HepG2 (cell line): Measurements from ENCODE around the gene OGG1. TPM values are rescaled to one million over a fixed set of nuclear protein-coding genes. Genes with fewer than 3 reads are reported as not detected.
A peak's percentile ranks its signal among the peaks of the same experiment; 100 is the strongest.

Experiments used
- ASH2L ChIP-seq: fragments of 300-600, 200-600 bp; sonication (generic); IDR thresholded peaks from 2 replicates; pipeline ENCODE4 v1.7.0; 2017; ENCODE audit warnings: low read depth, mild to moderate bottlenecking, moderate library complexity, mixed read lengths, low read length; ENCODE audit not compliant: insufficient read length
- ATF2 ChIP-seq: sonication (generic); formaldehyde crosslinking; IDR thresholded peaks from 2 replicates; pipeline ENCODE4 v1.4.0; 2020; ENCODE audit warnings: missing genetic modification reagents
- ATF7-NPFF ChIP-seq: sonication (generic); formaldehyde crosslinking; IDR thresholded peaks from 2 replicates; pipeline ENCODE4 v1.8.1; 2023; ENCODE audit warnings: mild to moderate bottlenecking, low read depth, missing genetic modification reagents, moderate library complexity
- BCL3 ChIP-seq: sonication (generic); formaldehyde crosslinking; IDR thresholded peaks from 2 replicates; pipeline ENCODE4 v1.5.1; 2020; ENCODE audit warnings: mild to moderate bottlenecking, missing genetic modification reagents, moderate library complexity
- CREB1 ChIP-seq, 2 experiments: fragments of 450-650 bp in 1 of 2; IDR thresholded peaks; 2 replicates each; pipeline ENCODE4 v1.6.1; 2016 to 2017; ENCODE audit warnings: control low read depth in 1 of 2, mild to moderate bottlenecking in 1 of 2, missing compliant biosample characterization in 1 of 2, missing genetic modification characterization in 1 of 2
- EEA1 ChIP-seq: sonication (generic); formaldehyde crosslinking; IDR thresholded peaks from 2 replicates; pipeline ENCODE4 v1.5.1; 2020; ENCODE audit warnings: mild to moderate bottlenecking, missing genetic modification reagents, borderline replicate concordance
- FOXK2 ChIP-seq: fragments of 450-650 bp; IDR thresholded peaks from 2 replicates; pipeline ENCODE4 v1.6.1; 2016
- HNF4G ChIP-seq, 2 experiments: sonication (generic) in 1 of 2; formaldehyde crosslinking in 1 of 2; IDR thresholded peaks; 2 replicates each; pipeline versions ENCODE4 v1.4.0 to v1.6.1; 2011 to 2020; ENCODE audit warnings: borderline replicate concordance in 2 of 2, low read depth in 2 of 2, mild to moderate bottlenecking in 2 of 2, low read length in 1 of 2, missing genetic modification reagents in 1 of 2, moderate library complexity in 1 of 2
- LCORL ChIP-seq, 2 experiments: fragments of 450-650 bp in 1 of 2; sonication (generic) in 1 of 2; formaldehyde crosslinking in 1 of 2; IDR thresholded peaks; 2 replicates each; pipeline versions ENCODE4 v1.5.0 to v1.6.1; 2017 to 2020; ENCODE audit warnings: antibody characterized with exemption in 1 of 2, missing genetic modification reagents in 1 of 2
- MXD1 ChIP-seq: sonication (generic); formaldehyde crosslinking; IDR thresholded peaks from 2 replicates; pipeline ENCODE4 v1.4.0; 2020; ENCODE audit warnings: mild to moderate bottlenecking, missing genetic modification reagents
- MXI1 ChIP-seq: IDR thresholded peaks from 3 replicates; pipeline ENCODE4 v1.6.1; 2012; ENCODE audit warnings: low read depth, low read length, inconsistent platforms, borderline replicate concordance
- NCOA5 ChIP-seq: sonication (generic); formaldehyde crosslinking; IDR thresholded peaks from 2 replicates; pipeline ENCODE4 v1.4.0; 2020; ENCODE audit warnings: missing genetic modification reagents
- NFE2L2 ChIP-seq: fragments of 150-350 bp; IDR thresholded peaks from 2 replicates; pipeline ENCODE4 v1.6.1; 2014; ENCODE audit warnings: low read length
- PCBP2 ChIP-seq: fragments of 200-400 bp; formaldehyde crosslinking; optimal IDR thresholded peaks from 2 replicates; pipeline ENCODE3; 2018; ENCODE audit warnings: low read length, low read depth; ENCODE audit not compliant: poor library complexity, severe bottlenecking
- SIN3B ChIP-seq: fragments of 150-350 bp; IDR thresholded peaks from 2 replicates; pipeline ENCODE4 v1.6.1; 2014; ENCODE audit warnings: low read length
- SNAPC2 ChIP-seq: sonication (generic); formaldehyde crosslinking; IDR thresholded peaks from 2 replicates; pipeline ENCODE4 v1.8.1; 2022; ENCODE audit warnings: mild to moderate bottlenecking, missing genetic modification reagents
- SOX6 ChIP-seq, 2 experiments: fragments of 450-650 bp in 1 of 2; sonication (generic) in 1 of 2; formaldehyde crosslinking in 1 of 2; IDR thresholded peaks; 2 replicates each; pipeline versions ENCODE4 v1.4.0 to v1.6.1; 2017 to 2020; ENCODE audit warnings: antibody characterized with exemption in 1 of 2, mild to moderate bottlenecking in 1 of 2, missing genetic modification reagents in 1 of 2
- TAF15 ChIP-seq: fragments of 200-400 bp; formaldehyde crosslinking; IDR thresholded peaks from one replicate; pipeline ENCODE4 v1.6.1; 2018; ENCODE audit warnings: mild to moderate bottlenecking, low read depth, low read length; ENCODE audit not compliant: poor library complexity, severe bottlenecking
- ZFX ChIP-seq: sonication (generic); formaldehyde crosslinking; IDR thresholded peaks from 2 replicates; pipeline ENCODE4 v1.4.0; 2020; ENCODE audit warnings: mild to moderate bottlenecking, low read depth, missing genetic modification reagents, moderate library complexity
- ZMAT3 ChIP-seq: sonication (generic); formaldehyde crosslinking; conservative IDR thresholded peaks from 2 replicates; pipeline ENCODE4 v1.7.0; 2021; ENCODE audit warnings: missing genetic modification reagents
- ZNF354B ChIP-seq: sonication (generic); formaldehyde crosslinking; IDR thresholded peaks from 2 replicates; pipeline ENCODE4 v1.8.0; 2022; ENCODE audit warnings: mild to moderate bottlenecking, missing genetic modification reagents
- ZNF567 ChIP-seq: sonication (generic); formaldehyde crosslinking; IDR thresholded peaks from 2 replicates; pipeline ENCODE4 v1.8.1; 2023; ENCODE audit warnings: mild to moderate bottlenecking, missing genetic modification reagents, borderline replicate concordance
- ZNF629 ChIP-seq: sonication (generic); formaldehyde crosslinking; conservative IDR thresholded peaks from 2 replicates; pipeline ENCODE4 v1.5.0; 2020; ENCODE audit warnings: missing genetic modification reagents
- ZNF775 ChIP-seq: sonication (generic); formaldehyde crosslinking; IDR thresholded peaks from 2 replicates; pipeline ENCODE4 v1.4.0; 2020; ENCODE audit warnings: missing genetic modification reagents, mild to moderate bottlenecking, moderate library complexity, borderline replicate concordance
- polyA plus RNA-seq, 8 experiments: library from polyadenylated mRNA; depleted of rRNA in 3 of 8; stranded (reverse) in 7 of 8; unstranded in 1 of 8; fragments of >200 nt; fragmentation: Illumina TruSeq in 4 of 8; extraction: Trizol in 4 of 8; gene quantifications; 2 replicates each; pipeline versions ENCODE4 v1.2.1 to v1.2.3, GENCODE V29; 2011 to 2016; ENCODE audit warnings: low read depth in 4 of 8, missing spikeins in 1 of 8, mixed read lengths in 1 of 8; ENCODE audit not compliant: insufficient read depth in 1 of 8
- total RNA-seq, 5 experiments: library from RNA; depleted of rRNA; stranded (reverse); fragments of >200 nt; fragmentation: Illumina TruSeq; extraction: Trizol; gene quantifications; 2 replicates each; pipeline ENCODE4 v1.2.3, GENCODE V29; 2016; ENCODE audit warnings: low read depth in 1 of 5

The OGG1 gene
- total and polyA plus RNA-seq, 2 of the 13 experiments (the other 11 are each of a cell fraction or from before 2014, with no cell fraction given): 28.7 to 33.2 TPM

- no peak for TF ChIP-seq BCL3
- no peak for TF ChIP-seq CREB1 (IDR thresholded peaks at IDR 0.05)
- TF ChIP-seq CREB1 (CRISPR knock-in tag; IDR thresholded peaks at IDR 0.05): peak; percentile 75; the same call in 1 of the 2 replicates
- TF ChIP-seq LCORL (IDR thresholded peaks at IDR 0.05): no peak
- TF ChIP-seq LCORL (CRISPR knock-in tag; IDR thresholded peaks at IDR 0.05): no peak; the same call in 1 of the 2 replicates
- TF ChIP-seq MXI1: peak; percentile 72; the same call in 1 of the 3 replicates
- peak; percentile 88 for TF ChIP-seq ZFX
- 0 out of 2 replicates have a peak, but pooled peaks have one; percentile 67 for TF ChIP-seq ZNF567 (CRISPR knock-in tag)
- TF ChIP-seq ASH2L: peak; percentile 79
- TF ChIP-seq EEA1: no peak
- 0 out of 2 replicates have a peak, but pooled peaks have one; percentile 76 for TF ChIP-seq SNAPC2
- TF ChIP-seq FOXK2: no peak; the same call in 1 of the 2 replicates
- no peak; the same call in none of the 2 replicates for TF ChIP-seq MXD1 (CRISPR knock-in tag)
- TF ChIP-seq SOX6 (IDR thresholded peaks at IDR 0.05): no peak
- TF ChIP-seq SOX6 (CRISPR knock-in tag; IDR thresholded peaks at IDR 0.05): no peak; the same call in none of the 2 replicates
- TF ChIP-seq ZNF775 (CRISPR knock-in tag): no peak
- TF ChIP-seq ATF2 (CRISPR knock-in tag): no peak; the same call in 1 of the 2 replicates
- no peak for TF ChIP-seq HNF4G (IDR thresholded peaks at IDR 0.05; ENCODE audit: borderline replicate concordance, low read depth, low read length)
- TF ChIP-seq HNF4G (CRISPR knock-in tag; IDR thresholded peaks at IDR 0.05; ENCODE audit: borderline replicate concordance, low read depth): peak; percentile 46; the same call in 1 of the 2 replicates
- no peak for TF ChIP-seq NFE2L2
- no peak for TF ChIP-seq TAF15
- TF ChIP-seq SIN3B: no peak
- TF ChIP-seq ZMAT3 (CRISPR knock-in tag): peak; percentile 24; the same call in 1 of the 2 replicates
- no peak for TF ChIP-seq ZNF629 (CRISPR knock-in tag)
- no peak; the same call in 1 of the 2 replicates for TF ChIP-seq ATF7-NPFF (CRISPR knock-in tag)
- no peak for TF ChIP-seq NCOA5 (CRISPR knock-in tag)
- no peak for TF ChIP-seq ZNF354B (CRISPR knock-in tag)
- TF ChIP-seq PCBP2: no peak
Measured at GRCh38 chr3:9749645-9750555, at the start of gene OGG1 (continued).
